SK-N-SH (cell line): Measurements from ENCODE around the gene ANKRD34A. TPM values are rescaled to one million over a fixed set of nuclear protein-coding genes. Genes with fewer than 3 reads are reported as not detected.

Experiments
- CTCF ChIA-PET: fragments of 300-600, 350-600 bp; formaldehyde crosslinking; extraction: SDS; loops from one replicate; lab custom pipeline; 2021; lab: Yijun Ruan, JAX
- POLR2A ChIA-PET: fragments of 350-600 bp; sonication (Branson Sonifier 250); formaldehyde crosslinking; extraction: SDS; loops from one replicate; lab custom pipeline; 2020; ENCODE audit warnings: antibody characterized with exemption, inconsistent platforms; lab: Yijun Ruan, JAX
- DNase-seq: peaks from one replicate; pipeline ENCODE4 v3.0.0; 2012
- H2AFZ ChIP-seq: fragments of 200-600 bp; sonication (generic); 2 replicates; pipeline ENCODE4 v1.8.1; 2016; ENCODE audit warnings: antibody characterized with exemption, mild to moderate bottlenecking, low read depth
- H3F3A ChIP-seq: fragments of 200-600 bp; sonication (generic); replicated peaks from 2 replicates; pipeline ENCODE3; 2016; ENCODE audit warnings: antibody characterized with exemption, mild to moderate bottlenecking; ENCODE audit not compliant: insufficient read depth
- H3K27ac ChIP-seq, 2 experiments: fragments of 200-500 bp in 1 of 2; fragments of 200-600 bp in 1 of 2; sonication (Bioruptor generic) in 1 of 2; sonication (generic), shearing (Covaris generic) in 1 of 2; 2 replicates each; pipeline versions ENCODE4 v1.5.1 to v1.6.1; 2014 to 2016; ENCODE audit warnings: low read depth in 2 of 2, inconsistent platforms in 1 of 2, low read length in 1 of 2, mild to moderate bottlenecking in 1 of 2, mixed read lengths in 1 of 2
- H3K27me3 ChIP-seq: fragments of 200-600 bp; sonication (generic), shearing (Covaris generic); 2 replicates; pipeline ENCODE4 v1.6.1; 2016; ENCODE audit warnings: mixed run types; ENCODE audit not compliant: insufficient read depth
- H3K36me3 ChIP-seq, 2 experiments: fragments of 200-500 bp in 1 of 2; fragments of 200-600 bp in 1 of 2; sonication (Bioruptor generic) in 1 of 2; sonication (generic) in 1 of 2; replicated peaks in 1 of 2; 2 replicates each; pipeline versions ENCODE3 to v1.5.1; 2014 to 2016; ENCODE audit warnings: low read length in 1 of 2, mild to moderate bottlenecking in 1 of 2; ENCODE audit not compliant: insufficient read depth in 2 of 2, control insufficient read depth in 1 of 2
- H3K4me1 ChIP-seq, 2 experiments: fragments of 200-500 bp in 1 of 2; fragments of 200-600 bp in 1 of 2; sonication (Bioruptor generic) in 1 of 2; sonication (generic), shearing (Covaris generic) in 1 of 2; 2 replicates each; pipeline versions ENCODE4 v1.5.1 to v1.6.1; 2014 to 2016; ENCODE audit warnings: low read depth in 1 of 2, low read length in 1 of 2, mixed run types in 1 of 2; ENCODE audit not compliant: insufficient read depth in 2 of 2, control insufficient read depth in 1 of 2
- H3K4me2 ChIP-seq: fragments of 200-600 bp; sonication (generic), shearing (Covaris generic); 2 replicates; pipeline ENCODE4 v1.6.1; 2017; ENCODE audit warnings: mixed run types
- H3K4me3 ChIP-seq, 2 experiments: fragments of 200-500 bp in 1 of 2; fragments of 200-600 bp in 1 of 2; sonication (Bioruptor generic) in 1 of 2; sonication (generic), shearing (Covaris generic) in 1 of 2; 2 replicates each; pipeline versions ENCODE4 v1.5.1 to v1.8.1; 2014 to 2016; ENCODE audit warnings: low read depth in 2 of 2, inconsistent platforms in 1 of 2, low read length in 1 of 2, mild to moderate bottlenecking in 1 of 2, mixed read lengths in 1 of 2, moderate library complexity in 1 of 2
- H3K79me2 ChIP-seq: fragments of 200-600 bp; sonication (generic); 2 replicates; pipeline ENCODE4 v1.8.1; 2017; ENCODE audit warnings: mild to moderate bottlenecking; ENCODE audit not compliant: insufficient read depth
- H3K9ac ChIP-seq: fragments of 200-600 bp; sonication (generic); 2 replicates; pipeline ENCODE4 v1.6.1; 2017; ENCODE audit warnings: mixed run types
- H3K9me2 ChIP-seq: fragments of 200-600 bp; sonication (generic); 2 replicates; pipeline ENCODE4 v1.6.1; 2017; ENCODE audit warnings: mixed run types
- H3K9me3 ChIP-seq: fragments of 200-600 bp; sonication (generic); 2 replicates; pipeline ENCODE4 v1.6.1; 2017; ENCODE audit warnings: mixed run types, mild to moderate bottlenecking, moderate library complexity
- H4K20me1 ChIP-seq: fragments of 200-600 bp; sonication (generic); 2 replicates; pipeline ENCODE4 v1.6.1; 2017; ENCODE audit warnings: mild to moderate bottlenecking, mixed run types; ENCODE audit not compliant: insufficient read depth
- FOXJ3 ChIP-seq: sonication (generic); formaldehyde crosslinking; IDR thresholded peaks from 2 replicates; pipeline ENCODE4 v1.5.1; 2020; ENCODE audit warnings: mild to moderate bottlenecking, missing genetic modification reagents
- GABPA ChIP-seq: IDR thresholded peaks from 2 replicates; pipeline ENCODE4 v1.4.0; 2012; ENCODE audit warnings: low read depth, mild to moderate bottlenecking
- MXI1 ChIP-seq: IDR thresholded peaks from 2 replicates; pipeline ENCODE4 v1.6.1; 2012; ENCODE audit warnings: mild to moderate bottlenecking, low read depth, low read length, improper control_type of control experiment
- POLR2AphosphoS5 ChIP-seq: IDR thresholded peaks from 2 replicates; pipeline ENCODE4 v1.6.1; 2012; ENCODE audit warnings: low read depth, low read length
- RAD21 ChIP-seq: IDR thresholded peaks from 2 replicates; pipeline ENCODE4 v1.6.1; 2012; ENCODE audit warnings: mild to moderate bottlenecking, low read length
- RXRA ChIP-seq: IDR thresholded peaks from 2 replicates; pipeline ENCODE4 v1.4.0; 2012; ENCODE audit warnings: low read depth, mild to moderate bottlenecking, borderline replicate concordance
- SMC3 ChIP-seq: IDR thresholded peaks from 2 replicates; pipeline ENCODE4 v1.6.1; 2012; ENCODE audit warnings: low read depth, low read length, improper control_type of control experiment
- TAF1 ChIP-seq: IDR thresholded peaks from 2 replicates; pipeline ENCODE4 v1.6.1; 2012; ENCODE audit warnings: low read depth, mild to moderate bottlenecking, low read length, moderate library complexity, borderline replicate concordance
- TCF12 ChIP-seq: IDR thresholded peaks from 2 replicates; pipeline ENCODE4 v1.4.0; 2012
- TEAD4 ChIP-seq: IDR thresholded peaks from 2 replicates; pipeline ENCODE4 v1.4.0; 2012; ENCODE audit warnings: mild to moderate bottlenecking, borderline replicate concordance; ENCODE audit not compliant: insufficient read depth
- WGBS: methylation state at CpG from one replicate; pipeline ENCODE4 v1.1.6; 2017; ENCODE audit warnings: low lambda C conversion rate; 5-methylcytosine and 5-hydroxymethylcytosine counted together
- polyA plus RNA-seq, 3 experiments: library from polyadenylated mRNA; depleted of rRNA; stranded (reverse); fragments of >200 nt; gene quantifications; 2 replicates each; pipeline ENCODE4 v1.2.3, GENCODE V29; 2012
- TF ChIP-seq, protein P1 (sequence below): fragments of 150-350 bp; IDR thresholded peaks from 2 replicates; pipeline ENCODE4 v1.6.1; 2016; ENCODE audit warnings: mild to moderate bottlenecking, low read depth, low read length
- TF ChIP-seq, protein P2 (sequence below): IDR thresholded peaks from 2 replicates; pipeline ENCODE4 v1.4.0; 2012; ENCODE audit warnings: low read depth, borderline replicate concordance
- TF ChIP-seq, protein P3 (sequence below): IDR thresholded peaks from 2 replicates; pipeline ENCODE4; 2012
- TF ChIP-seq, protein P4 (sequence below): IDR thresholded peaks from 2 replicates; pipeline ENCODE4 v1.6.1; 2012; ENCODE audit warnings: mild to moderate bottlenecking, low read depth, low read length, moderate library complexity
- TF ChIP-seq, protein P5 (sequence below): fragments of 150-350 bp; IDR thresholded peaks from 2 replicates; pipeline ENCODE4 v1.6.1; 2017; ENCODE audit warnings: antibody characterized with exemption, low read length, low read depth, borderline replicate concordance
- TF ChIP-seq, protein P6 (sequence below): fragments of 200-600 bp; sonication (generic); IDR thresholded peaks from 2 replicates; pipeline ENCODE4 v1.6.1; 2017; ENCODE audit warnings: antibody characterized with exemption, mild to moderate bottlenecking, moderate library complexity

Gene ANKRD34A
- polyA plus RNA-seq, 1 of the 3 experiments (the other 2 are of a cell fraction) = 2.6 TPM

DNA sequence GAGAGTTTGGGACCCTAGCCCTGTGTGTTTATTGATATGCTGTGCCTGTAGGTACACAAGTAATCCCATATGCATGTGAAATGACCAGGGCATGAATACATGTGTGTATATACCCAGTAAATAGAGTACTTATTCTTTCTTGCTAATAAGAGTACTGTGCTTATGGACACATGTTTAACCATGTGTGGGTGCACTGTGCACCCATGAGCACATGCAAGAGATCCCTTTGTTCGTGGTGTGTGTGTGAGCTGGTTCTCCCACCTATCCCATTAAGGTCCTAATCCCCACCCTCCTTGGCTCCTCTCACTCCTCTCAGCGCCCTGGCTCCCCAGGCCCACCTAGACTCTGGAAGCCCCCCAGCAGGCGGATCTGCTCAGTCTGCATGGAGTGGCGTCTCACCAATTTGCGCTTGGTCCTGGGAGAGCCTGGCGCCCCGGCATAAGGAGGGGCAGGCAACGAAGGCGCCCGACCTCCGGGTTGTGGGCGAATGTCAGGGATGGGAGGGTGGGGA lies 4.4 kb downstream of the ANKRD34A start:
- Histone ChIP-seq H3K4me1 (peaks cover 38 to 62% of the 10 kb centered on the region in 2 experiments), H3K36me3 (no peaks in the 10 kb centered on the region), H3K9ac (no peak overlapping the region), H3K79me2 (peaks cover 24% of the 10 kb centered on the region), H3F3A (peaks cover 42% of the 10 kb centered on the region), H3K9me3 (no peaks in the 10 kb centered on the region), H4K20me1 (no peaks in the 10 kb centered on the region; the same call in 1 of the 2 replicates), H3K9me2 (no peaks in the 10 kb centered on the region), H3K4me3 (peak overlapping the region; percentile 69 to 76; a peak in 3 of 4 replicates), H2AFZ (no peak overlapping the region), H3K4me2 (peak overlapping the region; percentile 95; the same call in 1 of the 2 replicates), H3K27ac (peak overlapping the region in 1 of 2 experiments; percentile 95; a peak in 3 of 4 replicates), H3K27me3 (no peaks in the 10 kb centered on the region)
- TF ChIP-seq POLR2AphosphoS5 (no peak), GABPA (no peak), RAD21 (no peak), TCF12 (no peak)
- TF ChIP-seq, protein P1, sequence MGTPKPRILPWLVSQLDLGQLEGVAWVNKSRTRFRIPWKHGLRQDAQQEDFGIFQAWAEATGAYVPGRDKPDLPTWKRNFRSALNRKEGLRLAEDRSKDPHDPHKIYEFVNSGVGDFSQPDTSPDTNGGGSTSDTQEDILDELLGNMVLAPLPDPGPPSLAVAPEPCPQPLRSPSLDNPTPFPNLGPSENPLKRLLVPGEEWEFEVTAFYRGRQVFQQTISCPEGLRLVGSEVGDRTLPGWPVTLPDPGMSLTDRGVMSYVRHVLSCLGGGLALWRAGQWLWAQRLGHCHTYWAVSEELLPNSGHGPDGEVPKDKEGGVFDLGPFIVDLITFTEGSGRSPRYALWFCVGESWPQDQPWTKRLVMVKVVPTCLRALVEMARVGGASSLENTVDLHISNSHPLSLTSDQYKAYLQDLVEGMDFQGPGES = no peak
- TF ChIP-seq, protein P2, sequence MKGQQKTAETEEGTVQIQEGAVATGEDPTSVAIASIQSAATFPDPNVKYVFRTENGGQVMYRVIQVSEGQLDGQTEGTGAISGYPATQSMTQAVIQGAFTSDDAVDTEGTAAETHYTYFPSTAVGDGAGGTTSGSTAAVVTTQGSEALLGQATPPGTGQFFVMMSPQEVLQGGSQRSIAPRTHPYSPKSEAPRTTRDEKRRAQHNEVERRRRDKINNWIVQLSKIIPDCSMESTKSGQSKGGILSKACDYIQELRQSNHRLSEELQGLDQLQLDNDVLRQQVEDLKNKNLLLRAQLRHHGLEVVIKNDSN = no peak
- CTCF ChIA-PET = interaction anchor here (1.0 to 2.3 kb wide), 5 partner anchors 17 to 115 kb away, joined by 3 to 9 read pairs (median 4); partner anchors contain the start of gene NUDT17
- POLR2A ChIA-PET = interaction anchor here (1.2 to 1.6 kb wide), 2 partner anchors 33 to 101 kb away, joined by 5 to 7 read pairs; partner anchors contain the start of genes PIAS3 and RBM8A
- 18% methylated on average over 12 of the region's 12 CpGs for WGBS
- no peak for DNase-seq

DNA sequence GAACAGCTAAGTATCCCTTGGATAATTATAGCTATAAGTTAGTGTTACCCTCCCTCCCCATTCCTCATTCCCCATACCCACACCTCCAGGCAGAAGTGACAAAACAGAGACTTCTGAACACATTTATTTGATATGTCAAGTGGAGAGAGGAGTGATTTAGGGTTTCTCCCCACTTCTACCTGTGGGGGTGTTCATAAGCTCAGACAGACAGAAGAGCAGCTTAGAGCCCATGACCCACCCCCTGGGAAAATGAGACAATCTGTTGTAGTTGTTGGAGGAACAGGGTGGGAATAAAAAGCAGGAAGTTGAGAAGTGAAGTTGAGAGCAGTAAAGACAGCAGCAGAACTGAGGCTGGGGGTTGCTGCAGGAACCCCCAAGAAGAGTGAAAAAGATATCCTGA lies 5.0 kb downstream of the ANKRD34A start:
- H3K9ac ChIP-seq = no peak overlapping the region
- H3K4me3 ChIP-seq = no peak overlapping the region
- H4K20me1 ChIP-seq = no peaks in the 10 kb centered on the region; the same call in 1 of the 2 replicates
- peaks cover 31% of the 10 kb centered on the region for H3K79me2 ChIP-seq
- no peak overlapping the region; a peak in 1 of 4 replicates for H3K27ac ChIP-seq
- H3K27me3 ChIP-seq = no peaks in the 10 kb centered on the region
- no peak overlapping the region for H2AFZ ChIP-seq
- POLR2A ChIA-PET = interaction anchor here (1.6 to 2.5 kb wide), 2 partner anchors 100 to 101 kb away, joined by 5 to 10 read pairs; partner anchors contain the start of gene PIAS3
- peaks cover 42% of the 10 kb centered on the region for H3F3A ChIP-seq
- H3K4me1 ChIP-seq = peaks cover 40 to 68% of the 10 kb centered on the region in 2 experiments
- H3K36me3 ChIP-seq = no peaks in the 10 kb centered on the region
- DNase-seq = no peak
- H3K9me2 ChIP-seq = no peaks in the 10 kb centered on the region
- H3K4me2 ChIP-seq = peak overlapping the region; percentile 95; the same call in 1 of the 2 replicates
- H3K9me3 ChIP-seq = no peaks in the 10 kb centered on the region
- CTCF ChIA-PET = interaction anchor here (1.1 to 2.3 kb wide), 5 partner anchors 17 to 114 kb away, joined by 3 to 9 read pairs (median 4); partner anchors contain the start of gene NUDT17
- TF ChIP-seq GABPA (no peak), RXRA (no peak), TAF1 (no peak), SMC3 (no peak), MXI1 (no peak), FOXJ3 (CRISPR knock-in tag) (no peak), RAD21 (no peak), TEAD4 (no peak)
- TF ChIP-seq, protein P3, sequence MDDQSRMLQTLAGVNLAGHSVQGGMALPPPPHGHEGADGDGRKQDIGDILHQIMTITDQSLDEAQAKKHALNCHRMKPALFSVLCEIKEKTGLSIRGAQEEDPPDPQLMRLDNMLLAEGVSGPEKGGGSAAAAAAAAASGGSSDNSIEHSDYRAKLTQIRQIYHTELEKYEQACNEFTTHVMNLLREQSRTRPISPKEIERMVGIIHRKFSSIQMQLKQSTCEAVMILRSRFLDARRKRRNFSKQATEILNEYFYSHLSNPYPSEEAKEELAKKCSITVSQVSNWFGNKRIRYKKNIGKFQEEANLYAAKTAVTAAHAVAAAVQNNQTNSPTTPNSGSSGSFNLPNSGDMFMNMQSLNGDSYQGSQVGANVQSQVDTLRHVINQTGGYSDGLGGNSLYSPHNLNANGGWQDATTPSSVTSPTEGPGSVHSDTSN = no peak
- TF ChIP-seq, protein P4, sequence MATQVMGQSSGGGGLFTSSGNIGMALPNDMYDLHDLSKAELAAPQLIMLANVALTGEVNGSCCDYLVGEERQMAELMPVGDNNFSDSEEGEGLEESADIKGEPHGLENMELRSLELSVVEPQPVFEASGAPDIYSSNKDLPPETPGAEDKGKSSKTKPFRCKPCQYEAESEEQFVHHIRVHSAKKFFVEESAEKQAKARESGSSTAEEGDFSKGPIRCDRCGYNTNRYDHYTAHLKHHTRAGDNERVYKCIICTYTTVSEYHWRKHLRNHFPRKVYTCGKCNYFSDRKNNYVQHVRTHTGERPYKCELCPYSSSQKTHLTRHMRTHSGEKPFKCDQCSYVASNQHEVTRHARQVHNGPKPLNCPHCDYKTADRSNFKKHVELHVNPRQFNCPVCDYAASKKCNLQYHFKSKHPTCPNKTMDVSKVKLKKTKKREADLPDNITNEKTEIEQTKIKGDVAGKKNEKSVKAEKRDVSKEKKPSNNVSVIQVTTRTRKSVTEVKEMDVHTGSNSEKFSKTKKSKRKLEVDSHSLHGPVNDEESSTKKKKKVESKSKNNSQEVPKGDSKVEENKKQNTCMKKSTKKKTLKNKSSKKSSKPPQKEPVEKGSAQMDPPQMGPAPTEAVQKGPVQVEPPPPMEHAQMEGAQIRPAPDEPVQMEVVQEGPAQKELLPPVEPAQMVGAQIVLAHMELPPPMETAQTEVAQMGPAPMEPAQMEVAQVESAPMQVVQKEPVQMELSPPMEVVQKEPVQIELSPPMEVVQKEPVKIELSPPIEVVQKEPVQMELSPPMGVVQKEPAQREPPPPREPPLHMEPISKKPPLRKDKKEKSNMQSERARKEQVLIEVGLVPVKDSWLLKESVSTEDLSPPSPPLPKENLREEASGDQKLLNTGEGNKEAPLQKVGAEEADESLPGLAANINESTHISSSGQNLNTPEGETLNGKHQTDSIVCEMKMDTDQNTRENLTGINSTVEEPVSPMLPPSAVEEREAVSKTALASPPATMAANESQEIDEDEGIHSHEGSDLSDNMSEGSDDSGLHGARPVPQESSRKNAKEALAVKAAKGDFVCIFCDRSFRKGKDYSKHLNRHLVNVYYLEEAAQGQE = no peak
- TF ChIP-seq, protein P5, sequence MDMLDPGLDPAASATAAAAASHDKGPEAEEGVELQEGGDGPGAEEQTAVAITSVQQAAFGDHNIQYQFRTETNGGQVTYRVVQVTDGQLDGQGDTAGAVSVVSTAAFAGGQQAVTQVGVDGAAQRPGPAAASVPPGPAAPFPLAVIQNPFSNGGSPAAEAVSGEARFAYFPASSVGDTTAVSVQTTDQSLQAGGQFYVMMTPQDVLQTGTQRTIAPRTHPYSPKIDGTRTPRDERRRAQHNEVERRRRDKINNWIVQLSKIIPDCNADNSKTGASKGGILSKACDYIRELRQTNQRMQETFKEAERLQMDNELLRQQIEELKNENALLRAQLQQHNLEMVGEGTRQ = no peak
- TF ChIP-seq, protein P6, sequence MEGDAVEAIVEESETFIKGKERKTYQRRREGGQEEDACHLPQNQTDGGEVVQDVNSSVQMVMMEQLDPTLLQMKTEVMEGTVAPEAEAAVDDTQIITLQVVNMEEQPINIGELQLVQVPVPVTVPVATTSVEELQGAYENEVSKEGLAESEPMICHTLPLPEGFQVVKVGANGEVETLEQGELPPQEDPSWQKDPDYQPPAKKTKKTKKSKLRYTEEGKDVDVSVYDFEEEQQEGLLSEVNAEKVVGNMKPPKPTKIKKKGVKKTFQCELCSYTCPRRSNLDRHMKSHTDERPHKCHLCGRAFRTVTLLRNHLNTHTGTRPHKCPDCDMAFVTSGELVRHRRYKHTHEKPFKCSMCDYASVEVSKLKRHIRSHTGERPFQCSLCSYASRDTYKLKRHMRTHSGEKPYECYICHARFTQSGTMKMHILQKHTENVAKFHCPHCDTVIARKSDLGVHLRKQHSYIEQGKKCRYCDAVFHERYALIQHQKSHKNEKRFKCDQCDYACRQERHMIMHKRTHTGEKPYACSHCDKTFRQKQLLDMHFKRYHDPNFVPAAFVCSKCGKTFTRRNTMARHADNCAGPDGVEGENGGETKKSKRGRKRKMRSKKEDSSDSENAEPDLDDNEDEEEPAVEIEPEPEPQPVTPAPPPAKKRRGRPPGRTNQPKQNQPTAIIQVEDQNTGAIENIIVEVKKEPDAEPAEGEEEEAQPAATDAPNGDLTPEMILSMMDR = no peak
